GM23338 (cell line): ENCODE results near the gene PLOD3. TPM values are rescaled to one million over a fixed set of nuclear protein-coding genes. Genes with fewer than 3 reads are reported as not detected.

Source experiments
- microRNA-seq: library from miRNA; unstranded; fragments of <30 nt; microRNA quantifications from one replicate; pipeline ENCODE4, GENCODE V29; 2017
- polyA plus RNA-seq: library from polyadenylated mRNA; unstranded; fragments of >200 nt; fragmentation: Nextera tagmentation; extraction: Ambion mirVana; gene quantifications from 2 replicates; pipeline ENCODE4 v1.2.1, GENCODE V29; 2016
- small RNA-seq: library from RNA; depleted of rRNA; stranded (forward); fragments of <200 nt; gene quantifications from one replicate; pipeline ENCODE3, GENCODE V24; 2014; ENCODE audit warnings: low replicate concordance
- total RNA-seq: library from RNA; depleted of rRNA; stranded (reverse); fragments of >200 nt; shearing (Covaris generic); gene quantifications from 2 replicates; pipeline ENCODE4 v1.2.3, GENCODE V29; 2014; rRNA removed
- TF ChIP-seq, protein P1 (sequence below), 2 experiments: fragments of 200-600 bp in 1 of 2; sonication (generic) in 1 of 2; conservative IDR thresholded peaks; 2 replicates each; pipeline versions ENCODE4 v1.5.1 to v1.6.1; 2016 to 2017; ENCODE audit warnings: antibody characterized with exemption in 2 of 2, low read depth in 2 of 2, mild to moderate bottlenecking in 2 of 2, moderate library complexity in 1 of 2

Gene PLOD3
- total and polyA plus RNA-seq, 2 experiments from 2014 or later, result 35.2 to 40.7 TPM

DNA sequence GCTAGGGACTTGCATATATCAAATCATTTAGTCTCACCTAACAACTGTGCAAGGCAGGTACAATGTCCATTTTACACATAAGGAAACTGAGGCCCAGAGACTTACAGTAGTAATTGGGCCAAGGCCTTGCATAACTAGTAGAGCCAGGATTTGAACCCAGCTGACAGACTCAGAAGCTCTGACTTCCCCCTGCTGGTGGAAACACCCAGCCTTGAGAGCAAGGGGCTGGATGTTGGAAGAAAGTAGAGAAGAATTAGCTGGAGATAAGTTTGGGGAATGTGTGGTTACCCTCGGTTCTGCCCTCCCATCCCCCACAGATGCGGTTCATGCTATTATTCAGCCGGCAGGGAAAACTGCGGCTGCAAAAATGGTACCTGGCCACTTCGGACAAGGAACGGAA lies 61.1 kb downstream of the PLOD3 start (continued):
- TF ChIP-seq, protein P1, sequence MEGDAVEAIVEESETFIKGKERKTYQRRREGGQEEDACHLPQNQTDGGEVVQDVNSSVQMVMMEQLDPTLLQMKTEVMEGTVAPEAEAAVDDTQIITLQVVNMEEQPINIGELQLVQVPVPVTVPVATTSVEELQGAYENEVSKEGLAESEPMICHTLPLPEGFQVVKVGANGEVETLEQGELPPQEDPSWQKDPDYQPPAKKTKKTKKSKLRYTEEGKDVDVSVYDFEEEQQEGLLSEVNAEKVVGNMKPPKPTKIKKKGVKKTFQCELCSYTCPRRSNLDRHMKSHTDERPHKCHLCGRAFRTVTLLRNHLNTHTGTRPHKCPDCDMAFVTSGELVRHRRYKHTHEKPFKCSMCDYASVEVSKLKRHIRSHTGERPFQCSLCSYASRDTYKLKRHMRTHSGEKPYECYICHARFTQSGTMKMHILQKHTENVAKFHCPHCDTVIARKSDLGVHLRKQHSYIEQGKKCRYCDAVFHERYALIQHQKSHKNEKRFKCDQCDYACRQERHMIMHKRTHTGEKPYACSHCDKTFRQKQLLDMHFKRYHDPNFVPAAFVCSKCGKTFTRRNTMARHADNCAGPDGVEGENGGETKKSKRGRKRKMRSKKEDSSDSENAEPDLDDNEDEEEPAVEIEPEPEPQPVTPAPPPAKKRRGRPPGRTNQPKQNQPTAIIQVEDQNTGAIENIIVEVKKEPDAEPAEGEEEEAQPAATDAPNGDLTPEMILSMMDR (conservative IDR thresholded peaks at IDR 0.05; ENCODE audit: low read depth in 2 of 2), result peak; percentile 38 to 53

Small RNA genes within 50 kb of the gene (microRNA-seq; reads per million reads assigned to microRNA genes)
- not detected for gene MIR4653

Small RNA genes within 50 kb of the gene (small RNA-seq; reads per million reads assigned to genes)
- not detected for gene MIR4653

Other genes with a start within 250 kb of the PLOD3 start
- gene MUC12, start 248.0 kb downstream of the PLOD3 start, total RNA-seq, result 3.8 and 4.6 TPM in 2 replicates
- gene MUC12, start 248.0 kb downstream of the PLOD3 start, polyA plus RNA-seq, result 18.0 and 21.4 TPM in 2 replicates
- gene MUC17, start 197.5 kb downstream of the PLOD3 start, total RNA-seq, result under 0.01 TPM in 1 of 2 replicates, not detected in the other
- gene MUC17, start 197.5 kb downstream of the PLOD3 start, polyA plus RNA-seq, result not detected in 2 replicates
- 12.9 and 15.7 TPM in 2 replicates for gene TRIM56, start 132.1 kb downstream of the PLOD3 start, total RNA-seq
- gene TRIM56, start 132.1 kb downstream of the PLOD3 start, polyA plus RNA-seq, result 8.7 and 10.0 TPM in 2 replicates
- gene SERPINE1, start 90.5 kb downstream of the PLOD3 start, total RNA-seq, result 0.97 and 2.0 TPM in 2 replicates
- gene SERPINE1, start 90.5 kb downstream of the PLOD3 start, polyA plus RNA-seq, result 0.63 and 1.2 TPM in 2 replicates
- gene AP1S1, start 63.1 kb downstream of the PLOD3 start, total RNA-seq, result 60.6 and 62.9 TPM in 2 replicates
- gene AP1S1, start 63.1 kb downstream of the PLOD3 start, polyA plus RNA-seq, result 11.5 and 12.2 TPM in 2 replicates
- 3.3 and 4.4 TPM in 2 replicates for gene VGF, start 52.0 kb downstream of the PLOD3 start, total RNA-seq
- 2.6 and 3.0 TPM in 2 replicates for gene VGF, start 52.0 kb downstream of the PLOD3 start, polyA plus RNA-seq
- 0.21 TPM in 1 of 2 replicates, not detected in the other for gene NAT16, start 37.3 kb downstream of the PLOD3 start, total RNA-seq
- 0.31 and 0.57 TPM in 2 replicates for gene NAT16, start 37.3 kb downstream of the PLOD3 start, polyA plus RNA-seq
- 0.85 TPM in 1 of 2 replicates, not detected in the other for gene MOGAT3, start 16.5 kb downstream of the PLOD3 start, total RNA-seq
- gene MOGAT3, start 16.5 kb downstream of the PLOD3 start, polyA plus RNA-seq, result 0.21 and 0.44 TPM in 2 replicates
- gene ZNHIT1, start 584 bp upstream of the PLOD3 start, total RNA-seq, result 61.9 and 64.6 TPM in 2 replicates
- gene ZNHIT1, start 584 bp upstream of the PLOD3 start, polyA plus RNA-seq, result 113 and 136 TPM in 2 replicates
- gene CLDN15, start 20.2 kb upstream of the PLOD3 start, total RNA-seq, result 3.6 and 3.7 TPM in 2 replicates
- 4.1 and 4.3 TPM in 2 replicates for gene CLDN15, start 20.2 kb upstream of the PLOD3 start, polyA plus RNA-seq
- gene FIS1, start 27.5 kb upstream of the PLOD3 start, total RNA-seq, result 95.4 and 131 TPM in 2 replicates
- 130 and 143 TPM in 2 replicates for gene FIS1, start 27.5 kb upstream of the PLOD3 start, polyA plus RNA-seq
- 13.8 and 22.5 TPM in 2 replicates for gene IFT22, start 104.2 kb upstream of the PLOD3 start, total RNA-seq
- 28.6 and 38.8 TPM in 2 replicates for gene IFT22, start 104.2 kb upstream of the PLOD3 start, polyA plus RNA-seq
- gene COL26A1, start 145.3 kb upstream of the PLOD3 start, total RNA-seq, result 51.7 and 55.0 TPM in 2 replicates
- gene COL26A1, start 145.3 kb upstream of the PLOD3 start, polyA plus RNA-seq, result 17.8 and 20.6 TPM in 2 replicates